OCI-LY3 (cell line): ENCODE data around the gene MSX2.

ENCODE experiments used
- H2AFZ ChIP-seq: fragments of 200-600, 300-600 bp; shearing (Covaris generic); 2 replicates; pipeline ENCODE4 v1.6.0; 2014; ENCODE audit warnings: antibody characterized with exemption, low read depth, low read length
- H3K27ac ChIP-seq: fragments of 200-600, 300-600 bp; sonication (generic); 2 replicates; pipeline ENCODE4 v1.5.1; 2014; ENCODE audit warnings: mild to moderate bottlenecking, low read length, moderate library complexity, mixed read lengths
- H3K27me3 ChIP-seq: fragments of 200-600, 300-600 bp; sonication (generic); 2 replicates; pipeline ENCODE4 v1.6.1; 2014; ENCODE audit warnings: low read depth, low read length, mixed read lengths
- H3K36me3 ChIP-seq: fragments of 200-600, 300-600 bp; sonication (generic); replicated peaks from 2 replicates; pipeline ENCODE3; 2014; ENCODE audit warnings: low read depth, low read length, mixed read lengths
- H3K4me1 ChIP-seq: fragments of 300-600, 200-600 bp; sonication (generic); 2 replicates; pipeline ENCODE4 v1.6.1; 2014; ENCODE audit warnings: low read length, mixed read lengths
- H3K4me2 ChIP-seq: fragments of 200-600, 300-600 bp; sonication (generic); 2 replicates; pipeline ENCODE4 v1.6.1; 2014; ENCODE audit warnings: low read length, mixed read lengths
- H3K4me3 ChIP-seq: fragments of 300-600, 200-600 bp; sonication (generic); 2 replicates; pipeline ENCODE4 v1.5.1; 2014; ENCODE audit warnings: antibody characterized with exemption, mild to moderate bottlenecking, low read length, moderate library complexity
- H3K79me2 ChIP-seq: fragments of 300-600, 200-600 bp; shearing (Covaris generic); 2 replicates; pipeline ENCODE4 v1.6.1; 2014; ENCODE audit warnings: mild to moderate bottlenecking, low read length, mixed read lengths
- H3K9ac ChIP-seq: fragments of 300-600, 200-600 bp; shearing (Covaris generic); 2 replicates; pipeline ENCODE4 v1.6.0; 2014; ENCODE audit warnings: mild to moderate bottlenecking, low read length, moderate library complexity
- H3K9me3 ChIP-seq: fragments of 200-600, 300-600 bp; shearing (Covaris generic); 2 replicates; pipeline ENCODE4 v1.6.1; 2014; ENCODE audit warnings: low read length, mixed read lengths; ENCODE audit not compliant: insufficient read depth
- H4K20me1 ChIP-seq: fragments of 200-600, 300-600 bp; sonication (generic); 2 replicates; pipeline ENCODE4 v1.6.1; 2016; ENCODE audit warnings: low read length, mixed read lengths; ENCODE audit not compliant: insufficient read depth
- CTCF ChIP-seq: fragments of 200-600, 300-600 bp; sonication (generic); IDR thresholded peaks from 2 replicates; pipeline ENCODE4 v1.5.1; 2014; ENCODE audit warnings: antibody characterized with exemption, low read length, low read depth
- EZH2phosphoT487 ChIP-seq: fragments of 200-600 bp; shearing (Covaris generic); IDR thresholded peaks from 2 replicates; pipeline ENCODE4 v1.6.1; 2018; ENCODE audit warnings: antibody characterized with exemption, mixed run types, low read depth

Gene MSX2

GRCh38 chr5:174732036-174733020 lies 7.9 kb downstream of the MSX2 start:
- no peak overlapping the region for H3K9ac ChIP-seq
- TF ChIP-seq EZH2phosphoT487, result no peak
- TF ChIP-seq CTCF, result no peak

GRCh38 chr5:174733091-174733690 lies 8.8 kb downstream of the MSX2 start:
- H3K36me3 ChIP-seq, result no peaks in the 10 kb centered on the region
- no peak overlapping the region for H3K4me3 ChIP-seq
- H3K4me1 ChIP-seq, result no peaks in the 10 kb centered on the region
- no peaks in the 10 kb centered on the region for H3K9me3 ChIP-seq
- H3K27me3 ChIP-seq, result no peaks in the 10 kb centered on the region
- H3K79me2 ChIP-seq, result no peaks in the 10 kb centered on the region
- H3K4me2 ChIP-seq, result no peak overlapping the region
- no peak for TF ChIP-seq EZH2phosphoT487
- no peak for TF ChIP-seq CTCF
- H4K20me1 ChIP-seq, result no peaks in the 10 kb centered on the region
- H3K9ac ChIP-seq, result no peak overlapping the region
- H2AFZ ChIP-seq, result no peak overlapping the region
- no peak overlapping the region for H3K27ac ChIP-seq

More at GRCh38 chr5:174732036-174733020, 7.9 kb downstream of the MSX2 start:
- H3K4me1 ChIP-seq, result no peaks in the 10 kb centered on the region
- no peaks in the 10 kb centered on the region for H3K27me3 ChIP-seq
- H3K27ac ChIP-seq, result no peak overlapping the region
- H4K20me1 ChIP-seq, result no peaks in the 10 kb centered on the region
- no peak overlapping the region for H2AFZ ChIP-seq
- no peak overlapping the region for H3K4me2 ChIP-seq
- H3K4me3 ChIP-seq, result no peak overlapping the region
- no peaks in the 10 kb centered on the region for H3K9me3 ChIP-seq
- H3K36me3 ChIP-seq, result no peaks in the 10 kb centered on the region
- H3K79me2 ChIP-seq, result no peaks in the 10 kb centered on the region

- H3K9ac ChIP-seq, result no peak overlapping the region
- H3K4me3 ChIP-seq, result no peak overlapping the region
- TF ChIP-seq CTCF, result no peak
- no peak for TF ChIP-seq EZH2phosphoT487
- no peak overlapping the region for H3K4me2 ChIP-seq
- H4K20me1 ChIP-seq, result no peaks in the 10 kb centered on the region
- no peaks in the 10 kb centered on the region for H3K27me3 ChIP-seq
- no peaks in the 10 kb centered on the region for H3K9me3 ChIP-seq
- H3K36me3 ChIP-seq, result no peaks in the 10 kb centered on the region
- H3K4me1 ChIP-seq, result no peaks in the 10 kb centered on the region
- no peak overlapping the region for H3K27ac ChIP-seq
- H2AFZ ChIP-seq, result no peak overlapping the region
- H3K79me2 ChIP-seq, result no peaks in the 10 kb centered on the region
These were observed 9.5 kb downstream of the MSX2 start for GRCh38 chr5:174733836-174734235.
